Skeletal muscle cell (primary cell): Measurements from ENCODE around the gene COQ7.
A peak's percentile ranks its signal among the peaks of the same experiment; 100 is the strongest.

Experiments used
- DNase-seq: peaks from one replicate; pipeline ENCODE4 v3.0.0-alpha.2; 2010; ENCODE audit warnings: low read depth
- H3K4me3 ChIP-seq: 2 replicates; pipeline ENCODE4 v1.5.1; 2011; ENCODE audit warnings: low read depth, mild to moderate bottlenecking, control low read depth, low read length, moderate library complexity

Gene COQ7

DNA sequence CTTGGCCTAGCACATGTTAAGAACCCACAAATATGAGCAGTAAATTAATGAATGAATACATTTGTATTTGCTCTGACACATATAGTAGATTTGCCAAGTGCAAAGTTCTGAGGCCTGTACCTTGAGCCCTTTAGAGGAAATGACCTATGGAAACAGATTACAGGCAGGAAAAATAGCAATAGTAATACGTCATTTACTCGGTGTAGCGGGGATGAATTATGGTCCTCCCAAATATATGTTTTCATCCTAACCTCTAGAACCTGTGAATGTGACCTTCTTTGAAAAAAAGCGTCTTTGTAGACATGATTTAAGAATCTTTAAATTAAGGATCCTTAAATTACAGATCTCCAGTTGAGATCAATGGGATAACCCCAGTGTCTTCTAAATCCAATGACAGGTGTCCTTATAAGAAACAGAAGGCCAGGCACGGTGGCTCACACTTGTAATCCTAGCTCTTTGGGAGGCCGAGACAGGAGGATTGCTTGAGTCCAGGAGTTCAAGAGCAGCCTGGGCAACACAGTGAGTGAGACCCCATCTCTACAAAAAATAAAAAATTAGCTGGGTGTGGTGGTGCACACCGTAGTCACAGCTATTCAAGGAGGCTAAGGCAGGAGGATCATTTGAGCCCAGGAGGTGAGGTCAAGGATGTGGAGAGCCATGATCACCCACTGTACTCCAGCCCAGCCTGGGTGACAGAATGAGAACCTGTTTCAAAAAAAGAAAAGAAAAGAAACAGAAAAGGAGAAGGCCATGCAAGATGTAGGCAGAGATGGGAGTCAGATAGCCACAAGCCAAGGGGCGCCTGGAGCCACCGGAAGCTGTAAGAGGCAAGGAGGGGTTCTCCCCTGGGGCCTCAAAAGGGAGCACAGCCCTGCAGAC is 41.2 kb downstream of the COQ7 start:
- no peak for DNase-seq
- H3K4me3 ChIP-seq, result no peak overlapping the region

DNA sequence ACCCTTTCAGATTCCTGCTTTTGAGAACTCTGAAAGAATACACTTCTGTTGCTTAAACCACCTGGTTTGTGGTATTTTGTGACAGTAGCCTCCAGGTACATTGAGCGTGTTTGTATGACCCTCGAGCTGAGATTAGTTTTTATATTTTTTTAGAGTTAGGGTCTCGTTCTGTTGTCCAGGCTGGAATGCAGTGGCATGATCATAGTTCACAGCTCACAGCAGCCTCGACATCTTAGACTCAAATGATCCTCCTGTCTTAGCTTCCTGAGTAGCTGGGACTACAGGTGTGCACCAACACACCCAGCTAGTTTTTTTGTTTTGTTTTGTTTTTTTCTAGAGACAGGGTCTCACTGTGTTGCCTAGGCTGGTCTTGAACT is 41.9 kb downstream of the COQ7 start:
- no peak overlapping the region for H3K4me3 ChIP-seq
- DNase-seq, result no peak

DNA sequence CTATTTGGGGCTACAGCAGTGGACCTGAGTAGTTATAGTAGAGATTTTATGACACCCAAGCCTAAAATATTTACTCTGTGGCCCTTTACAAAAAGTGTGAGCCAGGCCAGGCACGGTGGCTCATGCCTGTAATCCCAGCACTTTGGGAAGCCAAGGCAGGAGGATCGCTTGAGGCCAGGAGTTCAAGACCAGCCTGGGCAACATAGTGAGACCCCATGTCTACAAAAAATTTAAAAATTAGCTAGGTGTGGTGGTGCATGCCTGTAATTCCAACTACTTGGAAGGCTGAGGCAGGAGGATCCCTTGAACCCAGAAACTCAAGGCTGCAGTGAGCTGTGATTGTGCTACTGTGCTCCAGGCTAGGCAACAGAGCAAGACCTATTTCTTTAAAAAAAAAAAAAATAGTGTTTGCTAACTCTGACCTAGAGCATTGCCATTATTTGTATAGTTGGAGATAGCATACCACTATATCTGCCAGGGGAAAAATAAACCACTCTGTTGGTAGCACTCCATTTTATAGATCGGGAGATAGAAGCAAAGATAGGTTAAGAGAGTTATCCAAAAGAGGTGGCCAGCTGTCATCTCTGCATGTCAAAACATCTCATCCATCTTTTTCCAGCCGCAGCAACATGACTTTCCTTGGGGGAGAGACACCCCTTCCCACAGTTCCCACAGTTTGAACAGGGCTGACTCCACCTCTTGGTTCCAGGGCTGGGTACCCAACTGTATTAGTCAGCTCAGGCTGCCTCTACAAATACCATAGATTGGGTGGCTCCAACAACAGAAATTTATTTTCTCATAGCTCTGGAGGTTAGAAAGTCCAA is 43.3 kb downstream of the COQ7 start:
- DNase-seq, result no peak
- no peak overlapping the region for H3K4me3 ChIP-seq

DNA sequence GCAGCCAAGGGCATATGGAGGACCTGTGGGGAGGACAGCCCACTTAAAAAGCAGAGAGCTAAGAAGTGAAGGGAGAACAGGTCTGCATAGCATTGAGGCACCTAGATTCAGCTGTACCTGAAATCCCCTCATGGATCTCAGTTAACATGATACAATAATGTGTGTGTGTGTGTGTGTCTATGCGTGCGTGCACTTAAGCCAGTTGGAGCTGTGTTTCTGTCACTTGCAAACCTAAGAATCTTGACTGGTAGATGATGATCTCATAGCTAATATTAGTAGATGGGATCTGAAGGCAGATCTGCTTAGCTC is 44.6 kb downstream of the COQ7 start:
- DNase-seq, result no peak
- H3K4me3 ChIP-seq, result no peak overlapping the region

- no peak for DNase-seq
- H3K4me3 ChIP-seq, result peak within 1 kb of the TSS; percentile 61
These were observed 46.4 kb downstream of the COQ7 start, which contains the start of gene ITPRIPL2 for GRCh38 chr16:19113577-19114358. TSS of gene ITPRIPL2 (plus strand) at chr16:19113964. CDS start at chr16:19114462, 498 bp downstream.

DNA sequence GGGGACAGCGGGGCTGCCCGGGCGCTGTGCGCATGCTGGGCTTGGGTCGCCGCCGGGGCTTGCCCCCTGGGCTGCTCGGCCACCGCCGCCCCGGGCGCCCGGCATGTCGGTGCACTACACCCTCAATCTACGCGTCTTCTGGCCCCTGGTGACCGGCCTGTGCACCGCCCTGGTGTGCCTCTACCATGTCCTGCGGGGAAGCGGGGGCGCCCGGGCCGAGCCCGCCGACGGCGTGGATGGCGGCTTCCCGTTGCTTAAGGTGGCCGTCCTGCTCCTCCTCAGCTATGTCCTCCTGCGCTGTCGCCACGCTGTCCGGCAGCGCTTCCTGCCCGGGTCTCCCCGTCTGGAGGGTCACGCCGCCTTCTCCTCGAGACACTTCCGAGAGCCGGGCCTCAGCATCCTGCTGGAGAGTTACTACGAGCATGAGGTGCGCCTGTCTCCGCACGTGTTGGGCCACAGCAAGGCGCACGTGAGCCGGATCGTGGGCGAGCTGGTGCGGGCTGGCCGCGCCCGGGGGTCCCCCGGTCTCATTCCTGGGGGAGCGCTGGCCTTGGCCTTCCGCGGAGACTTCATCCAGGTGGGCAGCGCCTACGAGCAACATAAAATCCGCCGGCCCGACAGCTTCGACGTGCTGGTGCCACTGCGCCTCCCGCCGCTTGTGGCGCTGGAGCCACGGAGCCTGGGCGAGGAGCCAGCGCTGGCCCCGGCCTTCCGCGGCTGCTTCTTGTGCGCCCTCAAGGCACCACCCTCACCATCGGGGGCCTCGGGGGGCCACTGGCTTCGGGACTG is 47.1 kb downstream of the COQ7 start:
- DNase-seq, result no peak
- H3K4me3 ChIP-seq, result peak overlapping the region; percentile 61

- DNase-seq, result no peak
- H3K4me3 ChIP-seq, result peak overlapping the region; percentile 61
These were observed 48.0 kb downstream of the COQ7 start for GRCh38 chr16:19115148-19116021.

DNA sequence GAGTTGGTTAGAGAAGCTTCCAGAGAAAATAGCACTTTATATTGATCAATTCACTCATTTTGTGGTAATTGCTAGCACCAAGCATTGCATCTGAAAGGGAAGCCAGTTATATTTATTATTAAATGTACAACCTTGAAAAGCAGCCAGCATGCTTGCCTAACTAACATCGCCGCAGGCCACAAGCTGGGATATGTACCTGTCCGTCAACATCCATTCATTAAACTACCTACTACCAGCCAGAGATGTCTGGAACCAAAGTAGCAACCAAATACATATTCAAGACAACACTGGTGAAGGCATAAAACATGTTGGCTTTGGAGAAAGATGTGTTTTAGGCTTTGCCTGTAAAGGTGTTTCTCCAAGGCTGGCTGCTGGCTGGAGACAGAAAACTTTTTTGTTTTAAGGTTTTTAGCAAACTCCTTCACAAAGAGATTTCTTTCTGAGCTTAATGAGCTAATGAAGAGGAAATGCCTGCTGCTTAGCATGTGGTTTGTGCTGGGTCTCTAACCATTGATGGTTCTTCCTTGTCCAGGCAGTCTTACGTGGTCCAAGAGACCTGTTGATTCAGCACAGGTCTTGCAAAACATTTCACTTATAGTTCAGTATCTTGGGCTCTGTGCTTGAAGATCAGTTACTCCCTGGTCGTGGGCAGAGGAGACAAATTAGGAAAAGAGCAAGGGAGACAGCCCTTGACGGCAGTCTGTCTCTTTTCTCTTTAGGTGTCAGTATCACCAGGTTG is 49.5 kb downstream of the COQ7 start:
- no peak for DNase-seq
- H3K4me3 ChIP-seq, result peak overlapping the region; percentile 21

DNA sequence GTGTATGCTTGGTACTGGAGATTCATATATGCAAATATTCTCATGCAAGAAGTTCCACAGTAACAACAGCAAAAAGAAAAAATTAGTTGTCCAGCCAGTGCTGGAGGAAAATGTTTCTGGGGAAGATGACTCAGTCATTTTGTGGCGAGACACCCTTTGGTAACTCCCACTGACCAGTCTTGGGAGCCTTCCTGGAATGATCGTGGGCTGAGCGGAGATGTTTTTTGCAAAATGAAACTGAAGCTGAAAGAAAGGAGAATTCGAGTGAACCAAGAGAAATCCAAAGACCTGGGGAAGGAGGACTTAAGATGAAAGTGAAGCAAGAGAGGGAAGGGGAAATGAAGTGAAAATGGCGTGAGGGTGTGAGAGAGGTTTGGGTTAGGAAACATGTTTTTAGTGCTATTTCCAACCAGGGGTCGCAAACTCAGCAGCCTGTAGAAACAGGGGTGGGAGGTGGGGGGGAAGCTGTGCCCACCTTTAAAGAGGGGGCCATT is 51.6 kb downstream of the COQ7 start:
- peak overlapping the region; percentile 53 for H3K4me3 ChIP-seq
- peak; percentile 82 for DNase-seq

DNA sequence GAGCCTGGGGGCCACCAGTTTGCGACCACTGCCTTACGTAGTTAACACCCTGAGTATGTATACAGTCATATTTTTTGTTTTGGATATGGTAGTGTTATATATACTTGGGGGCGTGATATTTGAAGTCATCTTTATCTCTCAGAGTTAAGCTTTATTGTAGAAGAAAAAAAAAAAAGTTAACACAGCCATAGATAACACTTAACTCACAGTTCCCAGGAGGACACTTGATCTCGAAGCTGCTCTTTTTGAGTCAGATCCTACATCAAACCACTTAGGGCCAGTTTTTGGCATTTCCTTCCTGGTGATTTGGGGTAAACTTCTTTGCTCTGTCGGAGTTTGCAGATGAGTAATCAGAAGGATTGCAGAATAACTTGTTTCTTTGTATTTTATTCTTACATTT is 52.1 kb downstream of the COQ7 start:
- peak; percentile 85 for DNase-seq
- H3K4me3 ChIP-seq, result peak overlapping the region; percentile 53

- DNase-seq, result no peak
- no peak overlapping the region for H3K4me3 ChIP-seq
These were observed 56.2 kb downstream of the COQ7 start for GRCh38 chr16:19123535-19124178.

GRCh38 chr16:19126300-19126699 is 58.9 kb downstream of the COQ7 start:
- no peak for DNase-seq
- H3K4me3 ChIP-seq, result no peak overlapping the region

GRCh38 chr16:19127205-19127604 is 59.8 kb downstream of the COQ7 start:
- no peak for DNase-seq
- no peak overlapping the region for H3K4me3 ChIP-seq

- H3K4me3 ChIP-seq, result no peak overlapping the region
- no peak for DNase-seq
These were observed 60.3 kb downstream of the COQ7 start for GRCh38 chr16:19127674-19128131.

GRCh38 chr16:19128454-19129200 is 61.2 kb downstream of the COQ7 start:
- no peak for DNase-seq
- H3K4me3 ChIP-seq, result no peak overlapping the region
